HepG2 (cell line): ENCODE results near the gene AP5B1. TPM values are rescaled to one million over a fixed set of nuclear protein-coding genes. Genes with fewer than 3 reads are reported as not detected.

Experiments used
- ATAC-seq: fragments of 200-7000 bp; cut with Tn5 transposase; 3 replicates; pipeline ENCODE4 v1.9.1; 2020; ENCODE audit warnings: mild to moderate bottlenecking, moderate library complexity
- BruUV-seq: library from RNA; stranded (reverse); fragments of 400-500 nt; replicated peaks from 2 replicates; lab custom pipeline; 2021; lab: Mats Ljungman, UMichigan
- CTCF ChIA-PET: fragments of 300-600 bp; formaldehyde crosslinking; extraction: SDS; loops from one replicate; lab custom pipeline; 2021; ENCODE audit warnings: low total read pairs, inconsistent platforms, low intra/inter-chr PET ratio; lab: Yijun Ruan, JAX
- POLR2A ChIA-PET: fragments of 350-600 bp; sonication (Branson Sonifier 250); formaldehyde crosslinking; loops from one replicate; lab custom pipeline; 2020; ENCODE audit warnings: antibody characterized with exemption, inconsistent platforms; lab: Yijun Ruan, JAX
- DNase-seq: peaks from one replicate; pipeline ENCODE4 v3.0.0-alpha.2; 2015; ENCODE audit warnings: low spot score
- FAIRE-seq: peaks from 3 replicates; lab custom pipeline; 2011; peaks lifted over from hg19 to GRCh38; lab: Jason Lieb, UNC
- H2AFZ ChIP-seq: one replicate; pipeline ENCODE4 v1.6.1; 2011; ENCODE audit warnings: low read length, inconsistent platforms
- H3K27ac ChIP-seq: fragments of 300-600 bp; 3 replicates; pipeline ENCODE4 v1.8.0; 2011; ENCODE audit warnings: mixed run types, mild to moderate bottlenecking, mixed read lengths, low read length, inconsistent platforms; ENCODE audit not compliant: insufficient read depth; ENCODE audit errors: extremely low read length
- H3K27me3 ChIP-seq, 2 experiments: fragments of 200-600 bp in 1 of 2; 2 replicates in 1 of 2; 3 replicates in 1 of 2; pipeline versions ENCODE4 v1.6.0 to v1.8.0; 2011; ENCODE audit warnings: low read length in 2 of 2, mild to moderate bottlenecking in 2 of 2, moderate library complexity in 2 of 2, inconsistent platforms in 1 of 2; ENCODE audit not compliant: insufficient read depth in 2 of 2, control insufficient read depth in 1 of 2
- H3K36me3 ChIP-seq, 2 experiments: fragments of 200-600 bp in 1 of 2; replicated peaks in 1 of 2; 2 replicates in 1 of 2; 3 replicates in 1 of 2; pipeline versions ENCODE4 v1.5.1 to v1.8.0; 2011; ENCODE audit warnings: low read length in 2 of 2, inconsistent platforms in 1 of 2; ENCODE audit not compliant: insufficient read depth in 2 of 2, control insufficient read depth in 1 of 2
- H3K4me1 ChIP-seq: 2 replicates; pipeline ENCODE4 v1.5.1; 2012; ENCODE audit warnings: low read length, inconsistent platforms; ENCODE audit not compliant: insufficient read depth
- H3K4me2 ChIP-seq: 2 replicates; pipeline ENCODE4 v1.6.0; 2011; ENCODE audit warnings: low read depth, low read length, inconsistent platforms
- H3K4me3 ChIP-seq, 3 experiments: fragments of 200-600 bp in 1 of 3; sonication (generic), shearing (Covaris generic) in 1 of 3; replicated peaks in 1 of 3; 2 replicates each; pipeline ENCODE4 v1.5.1; 2011 to 2016; ENCODE audit warnings: low read length in 3 of 3, inconsistent platforms in 2 of 3, low read depth in 2 of 3, mild to moderate bottlenecking in 2 of 3, control low read depth in 1 of 3, mixed read lengths in 1 of 3; ENCODE audit not compliant: insufficient read depth in 1 of 3
- H3K79me2 ChIP-seq: one replicate; pipeline ENCODE4 v1.6.1; 2011; ENCODE audit warnings: low read length, inconsistent platforms; ENCODE audit not compliant: insufficient read depth
- H3K9ac ChIP-seq: 2 replicates; pipeline ENCODE4 v1.6.0; 2011; ENCODE audit warnings: mild to moderate bottlenecking, low read depth, low read length, inconsistent platforms; ENCODE audit not compliant: insufficient read depth
- H3K9me3 ChIP-seq: 2 replicates; pipeline ENCODE4 v1.5.1; 2012; ENCODE audit warnings: mild to moderate bottlenecking, low read length
- H4K20me1 ChIP-seq: 2 replicates; pipeline ENCODE4 v1.6.0; 2011; ENCODE audit warnings: inconsistent platforms, mild to moderate bottlenecking, low read length, moderate library complexity; ENCODE audit not compliant: insufficient read depth
- ARHGAP35 ChIP-seq: sonication (generic); formaldehyde crosslinking; IDR thresholded peaks from 2 replicates; pipeline ENCODE4 v1.9.0; 2022; ENCODE audit warnings: mild to moderate bottlenecking, inconsistent platforms, moderate library complexity, missing genetic modification reagents, borderline replicate concordance
- ARNT2 ChIP-seq: sonication (generic); formaldehyde crosslinking; IDR thresholded peaks from 2 replicates; pipeline ENCODE4 v1.8.0; 2022; ENCODE audit warnings: mild to moderate bottlenecking, low read depth, missing genetic modification reagents, moderate library complexity
- DR1 ChIP-seq: sonication (generic); formaldehyde crosslinking; IDR thresholded peaks from 2 replicates; pipeline ENCODE4 v1.8.0; 2021; ENCODE audit warnings: mild to moderate bottlenecking, missing genetic modification reagents, inconsistent platforms
- RNF2 ChIP-seq: fragments of 450-650 bp; conservative IDR thresholded peaks from 2 replicates; pipeline ENCODE4 v1.6.1; 2016; ENCODE audit warnings: low read depth
- ZBTB7B ChIP-seq: sonication (generic); formaldehyde crosslinking; IDR thresholded peaks from 2 replicates; pipeline ENCODE4 v1.4.0; 2020; ENCODE audit warnings: missing genetic modification reagents
- ZNF160 ChIP-seq: sonication (generic); formaldehyde crosslinking; IDR thresholded peaks from 2 replicates; pipeline ENCODE4 v1.8.0; 2022; ENCODE audit warnings: mild to moderate bottlenecking, inconsistent platforms, missing genetic modification reagents
- ZNF451 ChIP-seq: sonication (generic); formaldehyde crosslinking; IDR thresholded peaks from 2 replicates; pipeline ENCODE4 v1.5.0; 2020; ENCODE audit warnings: mild to moderate bottlenecking, missing genetic modification reagents
- ZNF639 ChIP-seq: conservative IDR thresholded peaks from 2 replicates; pipeline ENCODE4 v1.6.1; 2018; ENCODE audit warnings: missing genetic modification reagents
- WGBS: methylation state at CpG from one replicate; pipeline ENCODE4 v1.1.6; 2017; ENCODE audit warnings: low lambda C conversion rate; 5-methylcytosine and 5-hydroxymethylcytosine counted together
- in situ Hi-C: cut with HindIII; loops from 2 replicates; pipeline ENCODE4 v1.10.0; 2017; ENCODE audit warnings: low pct_unique_long_range_greater_than_20kb; ENCODE audit not compliant: extremely low pct_ligation_motif_present
- intact Hi-C: fragments of 100-400 bp; cut with micrococcal nuclease; formaldehyde crosslinking; loops from one replicate; pipeline ENCODE4 v1.10.0; 2022; ENCODE audit not compliant: unreplicated experiment
- polyA plus RNA-seq, 8 experiments: library from polyadenylated mRNA; depleted of rRNA in 3 of 8; stranded (reverse) in 7 of 8; unstranded in 1 of 8; fragments of >200 nt; fragmentation: Illumina TruSeq in 4 of 8; extraction: Trizol in 4 of 8; gene quantifications; 2 replicates each; pipeline versions ENCODE4 v1.2.1 to v1.2.3, GENCODE V29; 2011 to 2016; ENCODE audit warnings: low read depth in 4 of 8, missing spikeins in 1 of 8, mixed read lengths in 1 of 8; ENCODE audit not compliant: insufficient read depth in 1 of 8
- total RNA-seq, 5 experiments: library from RNA; depleted of rRNA; stranded (reverse); fragments of >200 nt; fragmentation: Illumina TruSeq; extraction: Trizol; gene quantifications; 2 replicates each; pipeline ENCODE4 v1.2.3, GENCODE V29; 2016; ENCODE audit warnings: low read depth in 1 of 5
- TF ChIP-seq, protein P1 (sequence below): sonication (generic); formaldehyde crosslinking; IDR thresholded peaks from 2 replicates; pipeline ENCODE4 v1.5.1; 2020; ENCODE audit warnings: mild to moderate bottlenecking, missing genetic modification reagents, borderline replicate concordance
- TF ChIP-seq, protein P2 (sequence below): sonication (generic); formaldehyde crosslinking; IDR thresholded peaks from 2 replicates; pipeline ENCODE4 v1.4.0; 2020; ENCODE audit warnings: mild to moderate bottlenecking, missing genetic modification reagents
- TF ChIP-seq, protein P3 (sequence below): fragments of 450-650 bp; IDR thresholded peaks from 2 replicates; pipeline ENCODE4 v1.6.1; 2017; ENCODE audit warnings: mild to moderate bottlenecking
- TF ChIP-seq, protein P4 (sequence below): sonication (generic); formaldehyde crosslinking; IDR thresholded peaks from 2 replicates; pipeline ENCODE4 v1.5.1; 2020; ENCODE audit warnings: mild to moderate bottlenecking, missing genetic modification reagents, moderate library complexity

AP5B1 gene
- total and polyA plus RNA-seq, 2 of the 13 experiments (the other 11 are each of a cell fraction or from before 2014, with no cell fraction given) = 1.7 to 4.4 TPM

GRCh38 chr11:65793625-65794400 lies 13.0 kb upstream of the AP5B1 start (continued):
- TF ChIP-seq, protein P1, sequence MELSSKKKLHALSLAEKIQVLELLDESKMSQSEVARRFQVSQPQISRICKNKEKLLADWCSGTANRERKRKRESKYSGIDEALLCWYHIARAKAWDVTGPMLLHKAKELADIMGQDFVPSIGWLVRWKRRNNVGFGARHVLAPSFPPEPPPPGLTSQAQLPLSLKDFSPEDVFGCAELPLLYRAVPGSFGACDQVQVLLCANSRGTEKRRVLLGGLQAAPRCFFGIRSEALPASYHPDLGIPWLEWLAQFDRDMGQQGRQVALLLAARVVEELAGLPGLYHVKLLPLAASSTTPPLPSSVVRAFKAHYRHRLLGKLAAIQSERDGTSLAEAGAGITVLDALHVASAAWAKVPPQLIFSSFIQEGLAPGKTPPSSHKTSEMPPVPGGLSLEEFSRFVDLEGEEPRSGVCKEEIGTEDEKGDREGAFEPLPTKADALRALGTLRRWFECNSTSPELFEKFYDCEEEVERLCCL (CRISPR knock-in tag) = no peak
- TF ChIP-seq RNF2 (no peak), DR1 (no peak), ZNF639 (CRISPR knock-in tag) (no peak), ARHGAP35 (no peak)
- TF ChIP-seq, protein P2, sequence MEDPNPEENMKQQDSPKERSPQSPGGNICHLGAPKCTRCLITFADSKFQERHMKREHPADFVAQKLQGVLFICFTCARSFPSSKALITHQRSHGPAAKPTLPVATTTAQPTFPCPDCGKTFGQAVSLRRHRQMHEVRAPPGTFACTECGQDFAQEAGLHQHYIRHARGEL = no peak

DNA sequence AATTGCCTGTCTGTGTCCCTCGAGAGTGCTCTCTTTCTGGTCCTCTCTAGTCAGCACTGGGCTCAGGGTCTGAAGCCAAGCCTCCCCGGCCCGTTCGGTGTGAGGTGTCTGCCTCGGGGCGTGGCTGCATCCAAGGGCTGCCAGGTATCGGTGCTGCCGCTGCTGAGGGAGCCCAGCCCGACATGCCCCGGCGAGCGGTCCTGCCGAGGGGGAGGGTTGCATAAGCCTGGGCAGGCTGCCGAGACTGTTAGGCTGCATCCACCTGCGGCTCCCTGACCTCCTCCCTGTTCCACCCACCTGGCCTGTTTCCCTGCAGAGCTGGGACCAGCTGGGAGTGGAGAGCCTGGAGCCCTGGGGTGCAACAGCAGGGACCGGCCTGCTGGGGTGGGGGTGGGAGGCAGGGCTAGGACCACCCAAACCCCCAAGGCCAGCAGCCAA lies 12.4 kb upstream of the AP5B1 start:
- POLR2A ChIA-PET = no interaction called here
- Histone ChIP-seq H3K9ac (no peak overlapping the region), H3K27ac (no peak overlapping the region), H3K9me3 (no peaks in the 10 kb centered on the region), H3K4me3 (no peak overlapping the region), H3K4me2 (peak overlapping the region; percentile 15; the same call in 1 of the 2 replicates), H3K27me3 (peaks cover 25 to 89% of the 10 kb centered on the region in 2 experiments), H2AFZ (no peak overlapping the region), H3K4me1 (peaks cover 41% of the 10 kb centered on the region), H4K20me1 (no peaks in the 10 kb centered on the region), H3K79me2 (no peaks in the 10 kb centered on the region), H3K36me3 (no peaks in the 10 kb centered on the region)
- FAIRE-seq (no peak), DNase-seq (no peak), ATAC-seq (peak; percentile 10; the same call in 2 of the 3 replicates)
- 14% methylated on average over 1 of the region's 16 CpGs for WGBS
- in situ Hi-C loops = no loop called here
- BruUV-seq = no TSS peak
- CTCF ChIA-PET = no interaction called here
- intact Hi-C loops = no loop called here
- TF ChIP-seq, protein P3, sequence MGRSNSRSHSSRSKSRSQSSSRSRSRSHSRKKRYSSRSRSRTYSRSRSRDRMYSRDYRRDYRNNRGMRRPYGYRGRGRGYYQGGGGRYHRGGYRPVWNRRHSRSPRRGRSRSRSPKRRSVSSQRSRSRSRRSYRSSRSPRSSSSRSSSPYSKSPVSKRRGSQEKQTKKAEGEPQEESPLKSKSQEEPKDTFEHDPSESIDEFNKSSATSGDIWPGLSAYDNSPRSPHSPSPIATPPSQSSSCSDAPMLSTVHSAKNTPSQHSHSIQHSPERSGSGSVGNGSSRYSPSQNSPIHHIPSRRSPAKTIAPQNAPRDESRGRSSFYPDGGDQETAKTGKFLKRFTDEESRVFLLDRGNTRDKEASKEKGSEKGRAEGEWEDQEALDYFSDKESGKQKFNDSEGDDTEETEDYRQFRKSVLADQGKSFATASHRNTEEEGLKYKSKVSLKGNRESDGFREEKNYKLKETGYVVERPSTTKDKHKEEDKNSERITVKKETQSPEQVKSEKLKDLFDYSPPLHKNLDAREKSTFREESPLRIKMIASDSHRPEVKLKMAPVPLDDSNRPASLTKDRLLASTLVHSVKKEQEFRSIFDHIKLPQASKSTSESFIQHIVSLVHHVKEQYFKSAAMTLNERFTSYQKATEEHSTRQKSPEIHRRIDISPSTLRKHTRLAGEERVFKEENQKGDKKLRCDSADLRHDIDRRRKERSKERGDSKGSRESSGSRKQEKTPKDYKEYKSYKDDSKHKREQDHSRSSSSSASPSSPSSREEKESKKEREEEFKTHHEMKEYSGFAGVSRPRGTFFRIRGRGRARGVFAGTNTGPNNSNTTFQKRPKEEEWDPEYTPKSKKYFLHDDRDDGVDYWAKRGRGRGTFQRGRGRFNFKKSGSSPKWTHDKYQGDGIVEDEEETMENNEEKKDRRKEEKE = no peak
- no peak for TF ChIP-seq ZBTB7B (CRISPR knock-in tag)
- no peak for TF ChIP-seq ARNT2 (CRISPR knock-in tag)
- TF ChIP-seq, protein P4, sequence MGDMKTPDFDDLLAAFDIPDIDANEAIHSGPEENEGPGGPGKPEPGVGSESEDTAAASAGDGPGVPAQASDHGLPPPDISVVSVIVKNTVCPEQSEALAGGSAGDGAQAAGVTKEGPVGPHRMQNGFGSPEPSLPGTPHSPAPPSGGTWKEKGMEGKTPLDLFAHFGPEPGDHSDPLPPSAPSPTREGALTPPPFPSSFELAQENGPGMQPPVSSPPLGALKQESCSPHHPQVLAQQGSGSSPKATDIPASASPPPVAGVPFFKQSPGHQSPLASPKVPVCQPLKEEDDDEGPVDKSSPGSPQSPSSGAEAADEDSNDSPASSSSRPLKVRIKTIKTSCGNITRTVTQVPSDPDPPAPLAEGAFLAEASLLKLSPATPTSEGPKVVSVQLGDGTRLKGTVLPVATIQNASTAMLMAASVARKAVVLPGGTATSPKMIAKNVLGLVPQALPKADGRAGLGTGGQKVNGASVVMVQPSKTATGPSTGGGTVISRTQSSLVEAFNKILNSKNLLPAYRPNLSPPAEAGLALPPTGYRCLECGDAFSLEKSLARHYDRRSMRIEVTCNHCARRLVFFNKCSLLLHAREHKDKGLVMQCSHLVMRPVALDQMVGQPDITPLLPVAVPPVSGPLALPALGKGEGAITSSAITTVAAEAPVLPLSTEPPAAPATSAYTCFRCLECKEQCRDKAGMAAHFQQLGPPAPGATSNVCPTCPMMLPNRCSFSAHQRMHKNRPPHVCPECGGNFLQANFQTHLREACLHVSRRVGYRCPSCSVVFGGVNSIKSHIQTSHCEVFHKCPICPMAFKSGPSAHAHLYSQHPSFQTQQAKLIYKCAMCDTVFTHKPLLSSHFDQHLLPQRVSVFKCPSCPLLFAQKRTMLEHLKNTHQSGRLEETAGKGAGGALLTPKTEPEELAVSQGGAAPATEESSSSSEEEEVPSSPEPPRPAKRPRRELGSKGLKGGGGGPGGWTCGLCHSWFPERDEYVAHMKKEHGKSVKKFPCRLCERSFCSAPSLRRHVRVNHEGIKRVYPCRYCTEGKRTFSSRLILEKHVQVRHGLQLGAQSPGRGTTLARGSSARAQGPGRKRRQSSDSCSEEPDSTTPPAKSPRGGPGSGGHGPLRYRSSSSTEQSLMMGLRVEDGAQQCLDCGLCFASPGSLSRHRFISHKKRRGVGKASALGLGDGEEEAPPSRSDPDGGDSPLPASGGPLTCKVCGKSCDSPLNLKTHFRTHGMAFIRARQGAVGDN (CRISPR knock-in tag) = 0 out of 2 replicates have a peak, but pooled peaks have one; percentile 7
- no peak for TF ChIP-seq ZNF451 (CRISPR knock-in tag)
- TF ChIP-seq ZNF160 (CRISPR knock-in tag) = no peak
